ENCODE measurements around the gene OTUD7B.
A peak's percentile ranks its signal among the peaks of the same experiment; 100 is the strongest.

OTUD7B gene

DNA sequence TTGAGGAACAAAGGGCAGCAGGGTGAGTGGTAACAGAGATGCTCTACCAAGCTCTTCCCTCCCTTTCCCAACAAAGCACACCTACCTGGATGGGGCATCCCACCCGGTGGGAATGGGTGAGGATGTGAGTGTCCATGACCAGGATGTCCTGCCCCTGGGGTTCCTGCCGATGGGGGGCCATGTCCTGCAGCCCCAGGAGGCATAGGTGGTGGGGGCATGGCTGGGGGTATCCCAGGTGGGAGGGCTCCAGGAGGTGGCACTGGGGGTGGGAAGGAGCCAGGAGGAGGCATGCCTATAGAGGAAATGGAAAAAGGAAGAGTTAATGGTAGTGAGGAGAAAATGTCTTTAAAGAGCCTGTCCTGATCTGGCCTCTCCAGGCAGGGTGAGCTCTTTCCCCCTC, 84.8 kb downstream of the OTUD7B start:
- no peak for FAIRE-seq

DNA sequence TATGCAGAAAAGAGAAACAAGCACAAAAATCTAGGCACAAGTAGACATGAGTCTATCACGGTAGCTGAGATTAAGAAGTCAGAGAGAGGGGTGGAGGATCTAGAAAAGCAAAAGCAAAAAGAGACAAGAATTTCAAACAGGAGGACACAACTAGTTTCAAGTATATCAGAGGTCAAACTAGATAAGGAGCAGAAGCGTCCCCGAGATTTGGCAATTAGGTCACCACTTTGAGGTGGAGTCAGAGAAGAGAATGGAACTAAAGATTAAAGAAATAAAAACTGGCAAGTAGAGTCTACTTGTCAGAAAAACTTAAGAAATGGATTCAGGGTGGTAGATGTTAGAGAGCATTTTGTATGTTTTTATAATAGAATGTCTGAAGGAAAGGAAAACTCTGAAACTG, 85.2 kb downstream of the OTUD7B start:
- DNase-seq (ENCODE audit: insufficient read length, low spot score) (no peak), FAIRE-seq (no peak)

More for the DNA sequence above, 84.8 kb downstream of the OTUD7B start:
- no peak for DNase-seq (ENCODE audit: insufficient read length, low spot score)

DNA sequence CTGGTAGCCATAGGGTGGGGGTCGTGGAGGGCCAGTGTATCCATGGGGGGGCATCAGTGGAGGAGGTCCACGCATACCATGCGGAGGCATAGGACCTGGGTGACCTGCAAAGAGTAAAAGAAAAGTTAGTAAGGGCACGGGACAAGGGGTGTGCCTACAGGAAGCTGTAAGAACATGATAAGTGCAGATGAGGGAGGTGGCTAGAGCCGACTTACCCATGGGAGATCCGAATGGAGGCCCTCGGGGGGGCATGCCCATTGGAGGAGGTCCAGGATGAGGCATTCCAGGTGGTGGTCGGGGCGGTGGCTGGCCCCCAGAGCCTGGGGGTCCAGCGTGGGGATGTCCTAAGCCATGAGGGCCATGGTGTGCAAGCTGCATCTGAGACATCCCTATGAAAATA, 86.9 kb downstream of the OTUD7B start:
- FAIRE-seq (no peak), DNase-seq (ENCODE audit: insufficient read length, low spot score) (no peak)

DNA sequence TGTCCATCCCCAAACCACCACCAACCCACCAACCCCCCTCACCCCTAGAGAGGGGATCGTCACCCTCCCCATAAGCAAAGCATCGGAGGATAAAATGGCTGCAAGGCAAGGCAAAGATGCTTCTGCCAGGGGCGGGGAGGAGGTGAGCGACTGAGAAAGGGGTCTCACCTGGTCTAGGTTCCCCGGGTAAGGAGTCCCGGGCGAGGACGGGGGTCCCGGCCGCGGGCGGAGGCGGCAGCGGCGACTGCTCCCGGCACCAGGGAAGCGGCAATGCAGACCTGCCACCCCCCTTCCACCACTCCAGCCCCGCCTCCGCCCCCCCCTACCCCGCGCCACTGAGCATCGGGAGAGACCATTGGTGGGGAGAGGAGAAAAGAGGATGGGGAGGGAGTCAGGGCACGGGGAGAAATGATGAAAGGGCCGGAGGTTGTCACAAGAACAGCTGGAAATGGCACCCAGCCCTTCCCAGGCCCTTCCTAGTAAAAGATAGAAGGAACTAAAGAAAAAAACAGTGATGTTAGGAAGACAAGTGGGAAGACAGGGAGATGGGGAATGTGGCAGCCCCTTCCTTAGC, 92.9 kb downstream of the OTUD7B start, which contains the start of gene SV2A:
Gene SV2A (minus strand): TSS at position 274 of the 574 bp plus-strand sequence. CDS start 4,004 bp downstream, outside the sequence.
- FAIRE-seq = no peak
- DNase-seq (ENCODE audit: insufficient read length, low spot score) = peak; percentile 76

DNA sequence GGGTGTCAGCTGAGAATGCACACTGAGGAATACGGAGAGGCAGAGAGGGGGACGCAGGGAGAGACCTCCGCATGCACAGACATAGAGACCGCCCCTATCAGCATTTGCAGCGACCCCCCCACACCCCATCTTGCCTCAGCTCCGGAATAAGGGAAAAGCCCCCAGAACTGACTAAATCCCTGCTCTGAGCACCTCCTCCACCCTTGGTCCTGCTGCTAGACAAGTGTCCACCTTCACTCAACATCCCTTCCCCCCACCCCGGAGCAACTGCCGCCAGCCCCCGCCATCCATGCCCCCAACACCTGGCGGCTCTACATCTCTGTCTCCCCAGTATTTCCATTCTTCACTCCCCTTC, 93.7 kb downstream of the OTUD7B start:
- DNase-seq (ENCODE audit: insufficient read length, low spot score) = no peak

DNA sequence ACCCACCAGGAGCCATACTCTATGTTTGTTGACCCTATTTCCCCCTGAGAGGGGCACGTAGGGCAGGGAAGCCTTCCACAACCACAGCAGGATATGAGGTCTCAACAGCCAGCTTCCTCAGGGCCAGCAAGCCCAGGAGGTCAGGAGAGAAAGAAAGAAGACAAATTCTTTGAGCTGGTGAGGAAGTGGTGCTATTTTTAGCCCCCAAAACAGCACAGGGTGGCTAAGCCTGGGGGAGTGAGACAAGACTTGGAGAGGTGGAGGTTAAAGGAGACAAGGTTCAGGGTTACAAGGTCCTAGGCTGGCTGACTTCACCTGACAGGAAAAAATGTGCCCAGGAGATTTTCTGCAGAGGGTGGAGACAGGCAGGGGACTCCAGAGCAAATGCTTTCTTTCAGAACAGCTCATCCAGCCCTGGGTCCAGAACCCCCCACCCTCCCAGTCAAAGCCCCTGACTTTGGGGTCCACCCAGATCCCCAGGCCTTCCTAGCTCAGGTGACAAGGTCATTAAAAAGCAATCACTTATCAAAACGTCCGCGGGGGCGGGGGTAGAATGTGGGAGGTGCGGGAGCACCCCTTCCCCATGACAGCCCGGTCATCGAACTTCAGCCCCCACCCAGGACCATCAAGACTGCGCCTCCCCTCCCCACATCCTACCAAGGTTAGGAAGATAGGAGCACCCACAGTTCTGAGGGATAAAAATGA, 94.2 kb downstream of the OTUD7B start:
- FAIRE-seq = no peak
- no peak for DNase-seq (ENCODE audit: insufficient read length, low spot score)

More for the DNA sequence above, 93.7 kb downstream of the OTUD7B start:
- FAIRE-seq = no peak

DNA sequence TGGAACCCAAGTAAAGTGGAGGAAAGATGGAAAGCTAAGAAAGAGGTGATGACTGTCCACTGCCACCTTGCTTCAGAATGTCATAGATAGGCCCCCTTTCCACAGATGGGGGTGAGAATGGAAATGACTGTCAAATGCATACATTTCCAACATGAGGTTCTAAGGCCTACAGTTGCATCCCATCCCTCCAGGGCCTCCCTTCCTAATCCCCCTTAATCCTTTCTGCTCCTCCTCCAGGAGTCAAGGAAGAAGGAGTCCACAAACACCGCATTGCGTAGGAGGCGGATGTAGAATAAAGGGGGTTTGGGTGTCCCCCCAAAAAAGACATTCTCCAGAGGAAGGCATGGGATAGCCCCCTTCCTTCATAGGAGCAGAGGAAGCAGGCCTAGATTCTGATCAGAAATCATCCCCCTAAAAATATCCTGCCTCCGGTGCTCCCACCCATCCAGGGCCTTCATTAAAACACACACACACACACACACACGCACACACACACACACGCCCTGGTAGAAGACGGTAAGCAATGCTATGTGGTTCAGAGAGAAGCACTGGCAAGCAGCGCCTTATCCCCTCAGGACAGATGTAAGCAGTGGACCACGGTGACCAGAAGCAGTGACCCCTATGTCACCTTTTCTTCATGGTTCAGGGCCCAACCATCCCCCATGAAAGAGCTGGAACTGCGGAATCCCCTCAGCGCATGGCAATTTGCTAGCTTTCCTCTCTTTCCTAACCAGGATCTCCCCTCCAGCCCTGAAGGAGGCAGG, 94.9 kb downstream of the OTUD7B start:
- FAIRE-seq (no peak), DNase-seq (ENCODE audit: insufficient read length, low spot score) (no peak)

DNA sequence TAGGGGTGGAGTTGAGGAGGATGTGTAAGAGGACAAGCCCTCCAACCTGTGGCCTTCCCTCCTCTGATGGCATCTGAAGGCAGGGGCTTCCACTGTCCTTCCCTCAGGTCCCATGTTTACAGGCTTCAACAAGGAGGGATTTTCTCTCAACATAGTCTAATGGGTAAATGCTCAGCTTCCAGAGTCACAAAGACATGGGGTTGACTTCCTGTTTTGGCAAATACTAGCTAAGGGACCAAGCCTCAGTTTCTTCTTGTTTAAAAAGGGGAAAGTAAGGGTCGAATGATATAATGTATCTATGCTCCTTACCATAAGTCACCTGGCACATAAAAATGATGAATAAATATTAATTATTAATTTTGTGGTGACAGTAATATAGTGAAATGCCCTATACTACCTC, 96.0 kb downstream of the OTUD7B start:
- DNase-seq (ENCODE audit: insufficient read length, low spot score) (no peak), FAIRE-seq (no peak)

DNA sequence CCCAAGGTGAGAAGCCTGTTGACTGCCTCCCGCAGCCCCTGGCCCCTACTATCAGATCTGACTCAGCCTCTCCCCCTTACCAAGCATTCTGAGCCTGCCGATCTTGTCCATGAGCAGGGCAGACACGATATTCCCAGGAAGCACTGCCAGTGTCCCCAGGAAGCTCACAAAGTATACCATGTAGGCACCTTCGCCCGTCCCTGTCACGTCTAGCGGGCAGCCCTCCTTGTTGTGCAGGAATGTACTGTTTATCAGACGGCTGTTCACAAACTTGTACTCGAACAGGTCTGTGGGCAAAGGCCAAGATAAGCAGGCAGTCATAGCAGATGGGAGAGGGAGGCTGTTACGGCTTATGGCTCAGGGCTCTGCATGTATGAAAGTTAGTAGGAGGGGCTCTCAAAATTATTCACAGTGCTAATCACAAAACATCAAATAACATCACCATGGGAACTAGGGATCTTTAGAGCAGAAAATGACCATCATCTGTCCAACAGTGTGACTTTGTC, 103.9 kb downstream of the OTUD7B start:
- DNase-seq (ENCODE audit: insufficient read length, low spot score) = no peak
- FAIRE-seq = no peak

DNA sequence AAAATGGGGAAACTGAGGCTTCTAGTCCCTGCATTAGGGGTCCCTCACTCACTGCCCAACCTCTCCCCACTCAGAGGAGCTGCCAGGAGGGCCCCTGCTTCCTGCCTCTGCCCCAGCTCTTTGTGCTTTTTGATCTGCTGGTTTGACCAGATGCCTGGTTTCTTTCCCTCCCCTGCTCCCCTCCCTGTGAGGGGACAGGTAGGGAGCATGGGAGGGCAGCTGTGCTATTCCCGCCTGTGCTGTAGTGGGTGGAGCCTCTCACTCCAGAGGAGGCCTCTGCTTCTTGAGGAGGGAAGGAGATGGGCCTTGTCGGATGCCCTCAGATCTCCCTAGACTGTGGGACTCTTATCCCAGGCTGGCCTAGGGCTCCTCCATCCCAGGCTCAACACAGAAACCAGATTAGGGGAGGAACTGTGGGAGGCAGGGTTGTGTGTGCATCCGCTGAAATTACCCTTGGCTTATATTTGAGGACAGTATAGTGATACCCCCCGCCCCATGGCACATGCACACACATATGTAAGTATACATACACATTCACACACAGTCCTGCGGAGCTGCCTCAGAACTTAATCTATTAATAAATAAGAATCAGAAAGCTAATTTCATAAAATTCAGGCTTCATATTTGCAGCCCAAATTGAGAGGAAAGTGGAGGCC, 106.6 kb downstream of the OTUD7B start:
- FAIRE-seq = no peak
- DNase-seq (ENCODE audit: insufficient read length, low spot score) = no peak

DNA sequence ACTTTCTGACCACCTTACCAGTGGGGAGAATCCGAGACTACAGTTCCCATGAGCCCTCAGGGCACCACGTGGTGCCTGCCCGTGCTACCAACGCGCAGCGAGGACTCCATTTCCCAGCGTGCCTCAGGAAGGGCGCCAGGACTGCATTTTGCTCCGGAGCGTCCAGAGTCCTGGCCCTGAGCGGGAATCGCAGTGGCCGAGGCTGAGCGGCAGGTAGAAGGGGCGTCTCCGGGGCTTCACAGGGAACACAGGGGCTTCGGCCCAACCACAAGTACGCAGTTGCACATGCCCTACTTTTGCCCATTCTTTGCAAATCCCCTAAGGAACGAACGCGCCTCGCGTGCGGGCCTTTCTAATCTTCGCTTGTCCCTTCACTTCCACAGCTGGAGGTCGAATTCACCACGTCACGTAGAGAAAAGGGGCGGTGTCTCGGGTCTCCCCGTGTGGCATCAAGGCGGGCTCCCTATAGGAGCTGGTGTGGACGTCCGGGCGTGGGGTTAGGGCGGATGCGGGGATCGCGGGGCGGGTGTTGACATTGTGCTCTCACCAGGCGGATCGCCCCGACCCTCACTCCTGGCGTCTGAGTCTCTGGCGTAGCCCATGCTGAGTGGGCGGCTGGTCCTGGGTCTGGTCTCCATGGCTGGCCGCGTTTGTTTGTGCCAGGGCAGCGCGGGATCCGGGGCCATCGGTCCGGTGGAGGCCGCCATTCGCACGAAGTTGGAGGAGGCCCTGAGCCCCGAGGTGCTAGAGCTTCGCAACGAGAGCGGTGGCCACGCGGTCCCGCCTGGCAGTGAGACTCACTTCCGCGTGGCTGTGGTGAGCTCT, 110.9 kb downstream of the OTUD7B start, which contains the start of gene BOLA1:
Gene BOLA1 (plus strand): TSS at position 109 of the 825 bp plus-strand sequence. CDS start 492 bp downstream, at position 601.
- DNase-seq (ENCODE audit: insufficient read length, low spot score) = peak; percentile 91

DNA sequence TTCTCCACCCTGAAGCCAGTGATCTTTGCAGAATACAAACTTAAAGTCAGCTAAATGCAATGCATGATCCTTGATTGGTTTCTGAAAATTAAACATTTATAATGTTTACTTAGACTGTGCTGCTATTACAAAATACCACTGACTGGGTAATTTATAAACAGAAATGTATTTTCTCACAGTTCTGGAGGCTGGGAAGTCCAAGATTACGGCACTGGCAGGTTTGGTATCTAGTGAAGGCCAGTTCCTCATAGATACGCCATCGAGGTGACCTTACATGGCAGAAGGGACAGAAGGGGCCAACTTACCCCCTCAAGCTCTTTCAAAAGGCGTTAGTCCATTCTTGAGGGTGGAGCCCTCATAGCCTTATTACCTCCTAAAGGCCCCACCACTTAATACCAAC, 114.0 kb downstream of the OTUD7B start:
- DNase-seq (ENCODE audit: insufficient read length, low spot score) = no peak

More for the DNA sequence above, 110.9 kb downstream of the OTUD7B start, which contains the start of gene BOLA1:
- FAIRE-seq = peak; percentile 76

DNA sequence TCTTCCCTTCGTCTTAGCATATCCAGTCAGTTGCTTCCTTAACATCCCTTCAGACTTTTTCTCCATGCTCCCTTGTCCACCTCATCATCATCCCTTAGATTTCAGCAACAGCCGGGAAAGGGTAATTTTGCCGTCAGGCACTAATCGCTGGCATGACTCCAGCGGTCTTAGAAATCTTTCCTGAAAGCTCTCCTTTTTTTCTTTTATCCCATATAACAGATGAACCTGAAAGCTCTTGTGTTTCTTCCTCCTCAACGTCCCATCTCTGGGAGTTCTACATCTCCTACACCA, 121.6 kb downstream of the OTUD7B start:
- FAIRE-seq = no peak
- no peak for DNase-seq (ENCODE audit: insufficient read length, low spot score)

More for the DNA sequence above, 114.0 kb downstream of the OTUD7B start:
- no peak for FAIRE-seq

DNA sequence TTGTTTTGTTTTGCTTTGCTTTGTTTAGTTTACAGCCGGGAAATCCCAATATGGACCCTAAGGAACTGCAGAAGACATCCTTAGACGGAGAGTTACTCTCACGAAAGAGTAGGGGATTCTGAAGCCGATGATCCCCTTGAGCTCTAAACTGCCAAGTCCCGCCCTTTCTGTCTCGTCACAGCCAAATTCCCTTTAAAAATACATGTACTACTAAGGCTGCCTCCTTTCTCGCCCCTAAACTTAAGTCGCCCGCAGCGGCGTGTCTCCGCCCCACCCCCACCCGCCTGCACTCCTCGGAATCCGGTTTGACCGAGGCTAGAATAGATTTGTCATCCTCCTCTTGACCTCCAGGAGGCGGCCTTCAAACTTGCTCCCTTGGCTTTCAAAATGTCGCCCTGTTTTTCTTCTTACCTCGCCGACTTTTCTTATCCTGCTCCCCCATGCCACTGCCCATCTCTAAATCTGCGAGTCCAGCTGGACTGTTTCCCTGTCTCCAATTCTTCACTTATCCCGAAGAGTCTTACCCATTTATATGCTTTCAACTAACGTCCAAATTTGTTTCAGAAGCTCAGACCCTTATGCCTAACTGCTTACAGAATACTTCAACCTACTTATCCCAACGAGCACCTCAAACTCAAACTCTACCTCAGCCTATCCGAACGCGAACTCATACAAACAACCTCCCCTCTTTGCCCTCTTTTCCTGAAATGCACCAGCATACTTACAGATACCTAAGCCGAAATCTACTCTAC, 122.1 kb downstream of the OTUD7B start:
- no peak for FAIRE-seq
- peak; percentile 59 for DNase-seq (ENCODE audit: insufficient read length, low spot score)
